Type B pancreatic cell (in vitro differentiated cells): ENCODE results near the gene SH3GL1. TPM values are rescaled to one million over a fixed set of nuclear protein-coding genes. Genes with fewer than 3 reads are reported as not detected.

Experiments used
- DNase-seq: peaks from one replicate; pipeline ENCODE4 v3.0.0; 2021; ENCODE audit warnings: mixed read lengths; ENCODE audit not compliant: unreplicated experiment; ENCODE audit errors: extremely low spot score
- H3K27ac Mint-ChIP-seq: 2 replicates; pipeline ENCODE4 v1.8.0; 2021; ENCODE audit warnings: mild to moderate bottlenecking, mixed read lengths
- H3K27me3 Mint-ChIP-seq: 2 replicates; pipeline ENCODE4 v1.8.0; 2021; ENCODE audit warnings: mixed read lengths
- H3K36me3 Mint-ChIP-seq: 2 replicates; pipeline ENCODE4 v1.8.0; 2021; ENCODE audit warnings: mixed read lengths
- H3K4me1 Mint-ChIP-seq: one replicate; pipeline ENCODE4 v1.8.0; 2021; ENCODE audit warnings: mixed read lengths; ENCODE audit not compliant: unreplicated experiment
- H3K4me3 Mint-ChIP-seq: 2 replicates; pipeline ENCODE4 v1.8.0; 2021; ENCODE audit warnings: mild to moderate bottlenecking, mixed read lengths
- H3K9me3 Mint-ChIP-seq: 2 replicates; pipeline ENCODE4 v1.8.0; 2021; ENCODE audit warnings: mixed read lengths
- CTCF ChIP-seq: fragments of 200-600 bp; sonication (generic); conservative IDR thresholded peaks from 2 replicates; pipeline ENCODE4 v1.5.0; 2021; ENCODE audit warnings: antibody characterized with exemption, mild to moderate bottlenecking
- total RNA-seq: library from RNA; stranded (reverse); gene quantifications from 2 replicates; pipeline ENCODE4 v1.2.1, GENCODE V29; 2021; ENCODE audit warnings: low replicate concordance

Gene SH3GL1
- total RNA-seq, 1 donor from 2014 or later, result 74.4 TPM

- no peaks in the 10 kb centered on the region for H3K9me3 Mint-ChIP-seq
- TF ChIP-seq CTCF, result no peak
- peak overlapping the region; percentile 83 for H3K27ac Mint-ChIP-seq
- peak overlapping the region; percentile 85 for H3K4me3 Mint-ChIP-seq
- H3K27me3 Mint-ChIP-seq, result peaks cover 4% of the 10 kb centered on the region
- DNase-seq, result peak; percentile 98
- no peaks in the 10 kb centered on the region for H3K36me3 Mint-ChIP-seq
- no peaks in the 10 kb centered on the region for H3K4me1 Mint-ChIP-seq
These were observed 71.9 kb downstream of the SH3GL1 start for GRCh38 chr19:4328243-4328990.

GRCh38 chr19:4327877-4328242, 72.5 kb downstream of the SH3GL1 start:
- H3K4me3 Mint-ChIP-seq, result peak overlapping the region; percentile 85
- TF ChIP-seq CTCF, result no peak
- peaks cover 4% of the 10 kb centered on the region for H3K27me3 Mint-ChIP-seq
- DNase-seq, result no peak
- no peaks in the 10 kb centered on the region for H3K4me1 Mint-ChIP-seq
- H3K27ac Mint-ChIP-seq, result peak overlapping the region; percentile 83
- H3K9me3 Mint-ChIP-seq, result no peaks in the 10 kb centered on the region
- H3K36me3 Mint-ChIP-seq, result no peaks in the 10 kb centered on the region

GRCh38 chr19:4327252-4327876, 73.0 kb downstream of the SH3GL1 start:
- Mint-ChIP-seq H3K4me1 (no peaks in the 10 kb centered on the region), H3K27me3 (peaks cover 4% of the 10 kb centered on the region), H3K4me3 (peak overlapping the region; percentile 85), H3K9me3 (no peaks in the 10 kb centered on the region), H3K27ac (peak overlapping the region; percentile 83), H3K36me3 (no peaks in the 10 kb centered on the region)
- DNase-seq, result peak; percentile 84
- TF ChIP-seq CTCF, result no peak

GRCh38 chr19:4326837-4327251, 73.5 kb downstream of the SH3GL1 start:
- Mint-ChIP-seq H3K27ac (no peak overlapping the region), H3K36me3 (no peaks in the 10 kb centered on the region), H3K4me1 (no peaks in the 10 kb centered on the region), H3K9me3 (no peaks in the 10 kb centered on the region), H3K4me3 (peak overlapping the region; percentile 85), H3K27me3 (peaks cover 4% of the 10 kb centered on the region)
- DNase-seq, result no peak
- TF ChIP-seq CTCF, result no peak

GRCh38 chr19:4326215-4326836, 74.0 kb downstream of the SH3GL1 start:
- TF ChIP-seq CTCF, result no peak
- Mint-ChIP-seq H3K36me3 (no peaks in the 10 kb centered on the region), H3K27me3 (peaks cover 4% of the 10 kb centered on the region), H3K4me1 (no peaks in the 10 kb centered on the region), H3K4me3 (peak overlapping the region; percentile 71), H3K9me3 (no peaks in the 10 kb centered on the region), H3K27ac (no peak overlapping the region)
- no peak for DNase-seq
